WERI-Rb-1 (cell line): ENCODE data around the gene IFNA2.

Source experiments
- DNase-seq: peaks from one replicate; pipeline ENCODE4 v3.0.0-alpha.2; 2020
- H3K27ac ChIP-seq: fragments of 250-450 bp; sonication (Bioruptor Pico); 2 replicates; pipeline ENCODE4 v1.5.1; 2020; ENCODE audit warnings: mild to moderate bottlenecking, moderate library complexity
- H3K27me3 ChIP-seq: fragments of 250-450 bp; sonication (Bioruptor Pico); 2 replicates; pipeline ENCODE4 v1.5.1; 2021; ENCODE audit warnings: mild to moderate bottlenecking, low read depth, moderate library complexity; ENCODE audit not compliant: insufficient read depth, severe bottlenecking
- H3K36me3 ChIP-seq: fragments of 250-450 bp; sonication (Bioruptor Pico); 2 replicates; pipeline ENCODE4 v1.5.1; 2020; ENCODE audit warnings: mild to moderate bottlenecking, moderate library complexity
- H3K4me3 ChIP-seq: 2 replicates; pipeline ENCODE4 v1.5.1; 2011; ENCODE audit warnings: low read depth, mild to moderate bottlenecking, control low read depth, low read length
- H3K9me3 ChIP-seq: fragments of 250-450 bp; sonication (Bioruptor Pico); 2 replicates; pipeline ENCODE4 v1.5.1; 2021; ENCODE audit warnings: mild to moderate bottlenecking, moderate library complexity; ENCODE audit not compliant: severe bottlenecking
- TF ChIP-seq, protein P1 (sequence below): IDR thresholded peaks from 2 replicates; pipeline ENCODE4 v1.5.1; 2011; ENCODE audit warnings: low read depth, mild to moderate bottlenecking, control low read depth, inconsistent platforms, low read length

IFNA2 gene

DNA sequence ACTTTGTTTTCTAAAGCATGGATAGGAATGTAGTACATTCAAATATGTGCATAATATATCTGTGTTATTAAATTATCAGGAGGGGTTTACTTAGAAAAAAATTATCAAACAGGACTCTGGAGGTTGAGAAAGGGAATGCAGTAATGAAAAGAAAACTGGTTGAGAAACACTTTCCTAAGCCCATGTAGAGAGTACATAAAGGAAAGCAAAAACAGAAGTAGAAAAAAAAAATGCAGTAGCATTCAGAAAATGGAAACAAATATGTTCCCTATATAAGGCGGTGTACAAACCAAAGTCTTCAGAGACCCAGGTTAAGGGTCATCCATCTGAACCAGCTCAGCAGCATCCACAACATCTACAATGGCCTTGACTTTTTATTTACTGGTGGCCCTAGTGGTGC is 23.6 kb upstream of the IFNA2 start, which contains the start of gene IFNA8:
Gene IFNA8 (plus strand): TSS at position 301 of the 400 bp plus-strand sequence. CDS start 60 bp downstream, at position 361.
- no peak within 1 kb of the TSS for H3K4me3 ChIP-seq
- TF ChIP-seq, protein P1, sequence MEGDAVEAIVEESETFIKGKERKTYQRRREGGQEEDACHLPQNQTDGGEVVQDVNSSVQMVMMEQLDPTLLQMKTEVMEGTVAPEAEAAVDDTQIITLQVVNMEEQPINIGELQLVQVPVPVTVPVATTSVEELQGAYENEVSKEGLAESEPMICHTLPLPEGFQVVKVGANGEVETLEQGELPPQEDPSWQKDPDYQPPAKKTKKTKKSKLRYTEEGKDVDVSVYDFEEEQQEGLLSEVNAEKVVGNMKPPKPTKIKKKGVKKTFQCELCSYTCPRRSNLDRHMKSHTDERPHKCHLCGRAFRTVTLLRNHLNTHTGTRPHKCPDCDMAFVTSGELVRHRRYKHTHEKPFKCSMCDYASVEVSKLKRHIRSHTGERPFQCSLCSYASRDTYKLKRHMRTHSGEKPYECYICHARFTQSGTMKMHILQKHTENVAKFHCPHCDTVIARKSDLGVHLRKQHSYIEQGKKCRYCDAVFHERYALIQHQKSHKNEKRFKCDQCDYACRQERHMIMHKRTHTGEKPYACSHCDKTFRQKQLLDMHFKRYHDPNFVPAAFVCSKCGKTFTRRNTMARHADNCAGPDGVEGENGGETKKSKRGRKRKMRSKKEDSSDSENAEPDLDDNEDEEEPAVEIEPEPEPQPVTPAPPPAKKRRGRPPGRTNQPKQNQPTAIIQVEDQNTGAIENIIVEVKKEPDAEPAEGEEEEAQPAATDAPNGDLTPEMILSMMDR: no peak
- no peaks in the 10 kb centered on the region for H3K9me3 ChIP-seq
- no peak within 1 kb of the TSS for H3K27ac ChIP-seq
- H3K36me3 ChIP-seq: no peaks in the 10 kb centered on the region
- peaks cover 28% of the 10 kb centered on the region for H3K27me3 ChIP-seq
- no peak for DNase-seq

- TF ChIP-seq, protein P1: no peak
- Histone ChIP-seq H3K36me3 (no peaks in the 10 kb centered on the region), H3K27ac (no peak overlapping the region), H3K9me3 (no peaks in the 10 kb centered on the region), H3K27me3 (peaks cover 57% of the 10 kb centered on the region), H3K4me3 (no peak overlapping the region)
- no peak for DNase-seq
These were observed 18.9 kb upstream of the IFNA2 start for GRCh38 chr9:21404146-21404545.

GRCh38 chr9:21402386-21403251 is 17.4 kb upstream of the IFNA2 start:
- Histone ChIP-seq H3K27me3 (peaks cover 63% of the 10 kb centered on the region), H3K36me3 (no peaks in the 10 kb centered on the region), H3K4me3 (peak overlapping the region; percentile 41), H3K27ac (no peak overlapping the region), H3K9me3 (no peaks in the 10 kb centered on the region)
- TF ChIP-seq, protein P1: 0 out of 2 replicates have a peak, but pooled peaks have one; percentile 27
- DNase-seq: peak; percentile 18

DNA sequence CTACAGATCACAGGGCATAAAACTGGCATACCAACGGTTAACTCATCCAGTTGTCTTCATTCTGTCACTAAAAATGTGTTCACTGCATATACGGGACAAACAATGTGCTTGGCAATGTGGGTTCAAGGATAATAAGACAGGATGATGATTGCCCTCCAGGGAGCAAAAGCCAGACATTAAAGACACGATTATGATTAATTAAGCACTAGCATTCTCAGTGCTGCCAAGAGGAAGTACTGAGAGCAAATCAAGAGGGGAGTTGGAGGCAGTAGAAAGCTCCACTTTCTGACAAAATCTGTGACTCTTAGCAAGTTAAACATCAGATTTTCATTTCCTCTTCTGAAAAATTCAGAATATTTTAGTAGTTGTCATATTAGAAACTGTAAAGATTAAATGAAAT is 14.8 kb upstream of the IFNA2 start:
- no peak overlapping the region for H3K4me3 ChIP-seq
- DNase-seq: no peak

GRCh38 chr9:21398955-21399489 is 13.8 kb upstream of the IFNA2 start:
- Histone ChIP-seq H3K9me3 (no peaks in the 10 kb centered on the region), H3K27me3 (peaks cover 62% of the 10 kb centered on the region), H3K27ac (no peak overlapping the region), H3K4me3 (no peak overlapping the region), H3K36me3 (no peaks in the 10 kb centered on the region)
- TF ChIP-seq, protein P1: no peak
- DNase-seq: no peak

More for the DNA sequence above, 14.8 kb upstream of the IFNA2 start:
- TF ChIP-seq, protein P1: no peak
- Histone ChIP-seq H3K36me3 (no peaks in the 10 kb centered on the region), H3K27me3 (peaks cover 72% of the 10 kb centered on the region), H3K9me3 (no peaks in the 10 kb centered on the region), H3K27ac (no peak overlapping the region)
